ENCODE data around the gene MNS1. TPM values are rescaled to one million over a fixed set of nuclear protein-coding genes. Genes with fewer than 3 reads are reported as not detected.

MNS1 gene
- total RNA-seq, 1 experiment from 2014 or later: 37.7 TPM

DNA sequence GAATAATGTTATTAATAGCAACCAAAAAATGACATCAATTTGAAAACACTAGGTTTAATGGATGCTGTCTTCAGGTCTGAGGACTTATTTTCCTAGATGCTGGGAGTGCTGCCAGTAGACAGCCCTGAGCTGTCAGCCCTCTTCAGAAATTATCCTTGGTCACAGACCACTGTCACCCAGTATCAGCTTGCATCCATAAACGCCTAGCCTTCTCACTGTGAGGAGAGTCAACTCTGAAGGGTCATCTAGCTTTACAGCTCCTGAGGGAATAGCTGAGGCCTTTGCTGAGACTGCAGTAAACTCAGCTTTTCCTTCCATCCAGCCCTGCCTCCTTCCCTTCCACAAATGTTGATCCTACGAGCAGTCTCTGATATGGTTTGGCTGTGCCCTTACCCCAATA, 19.4 kb upstream of the MNS1 start:
- Mint-ChIP-seq H3K27me3 (ENCODE audit: unreplicated experiment) (no peaks in the 10 kb centered on the region), H3K9me3 (ENCODE audit: low read depth, unreplicated experiment) (peaks cover 8% of the 10 kb centered on the region), H3K4me3 (ENCODE audit: low read depth, unreplicated experiment) (no peak overlapping the region), H3K36me3 (ENCODE audit: insufficient read depth, unreplicated experiment) (no peaks in the 10 kb centered on the region), H3K4me1 (ENCODE audit: low read depth, unreplicated experiment) (no peaks in the 10 kb centered on the region), H3K27ac (ENCODE audit: unreplicated experiment) (no peak overlapping the region)
- CTCF ChIA-PET: interaction anchor here (0.7 kb wide), 1 partner anchor 447 kb away, joined by 4 read pairs; no protein-coding TSS in a partner anchor
- intact Hi-C loops (cut with micrococcal nuclease; ENCODE audit: unreplicated experiment): no loop called here
- BruUV-seq (replicated peaks): no TSS peak
- DNase-seq: no peak
- TF ChIP-seq, protein P1, sequence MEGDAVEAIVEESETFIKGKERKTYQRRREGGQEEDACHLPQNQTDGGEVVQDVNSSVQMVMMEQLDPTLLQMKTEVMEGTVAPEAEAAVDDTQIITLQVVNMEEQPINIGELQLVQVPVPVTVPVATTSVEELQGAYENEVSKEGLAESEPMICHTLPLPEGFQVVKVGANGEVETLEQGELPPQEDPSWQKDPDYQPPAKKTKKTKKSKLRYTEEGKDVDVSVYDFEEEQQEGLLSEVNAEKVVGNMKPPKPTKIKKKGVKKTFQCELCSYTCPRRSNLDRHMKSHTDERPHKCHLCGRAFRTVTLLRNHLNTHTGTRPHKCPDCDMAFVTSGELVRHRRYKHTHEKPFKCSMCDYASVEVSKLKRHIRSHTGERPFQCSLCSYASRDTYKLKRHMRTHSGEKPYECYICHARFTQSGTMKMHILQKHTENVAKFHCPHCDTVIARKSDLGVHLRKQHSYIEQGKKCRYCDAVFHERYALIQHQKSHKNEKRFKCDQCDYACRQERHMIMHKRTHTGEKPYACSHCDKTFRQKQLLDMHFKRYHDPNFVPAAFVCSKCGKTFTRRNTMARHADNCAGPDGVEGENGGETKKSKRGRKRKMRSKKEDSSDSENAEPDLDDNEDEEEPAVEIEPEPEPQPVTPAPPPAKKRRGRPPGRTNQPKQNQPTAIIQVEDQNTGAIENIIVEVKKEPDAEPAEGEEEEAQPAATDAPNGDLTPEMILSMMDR (IDR thresholded peaks at IDR 0.05; ENCODE audit: unreplicated experiment): no peak

DNA sequence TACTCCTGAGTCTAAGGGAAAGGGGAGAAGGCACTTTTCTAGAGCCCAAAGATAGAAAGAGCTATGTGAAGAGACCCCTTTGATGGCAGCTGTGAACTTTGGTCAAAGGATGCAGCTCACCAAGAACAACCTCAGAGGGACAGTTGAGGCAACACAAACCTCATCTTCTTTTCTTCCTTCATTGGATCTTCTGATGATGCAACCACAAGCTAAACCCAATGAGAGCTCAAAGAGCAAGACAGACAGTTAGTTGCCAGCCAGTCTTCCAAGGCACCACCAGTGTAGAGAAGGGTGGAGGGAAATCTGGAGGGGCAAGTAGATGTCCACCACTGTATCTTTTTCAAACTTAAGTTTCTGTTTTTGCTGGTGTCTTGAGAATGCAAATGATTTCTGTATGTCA, 10.4 kb upstream of the MNS1 start:
- H3K36me3 Mint-ChIP-seq (ENCODE audit: insufficient read depth, unreplicated experiment): no peaks in the 10 kb centered on the region
- CTCF ChIA-PET: interaction anchor here (1.1 kb wide), 1 partner anchor 16 kb away, joined by 3 read pairs; no protein-coding TSS in a partner anchor
- intact Hi-C loops (cut with micrococcal nuclease; ENCODE audit: unreplicated experiment): no loop called here
- H3K4me3 Mint-ChIP-seq (ENCODE audit: low read depth, unreplicated experiment): no peak overlapping the region
- TF ChIP-seq, protein P1 (IDR thresholded peaks at IDR 0.05; ENCODE audit: unreplicated experiment): no peak
- H3K27ac Mint-ChIP-seq (ENCODE audit: unreplicated experiment): no peak overlapping the region
- H3K4me1 Mint-ChIP-seq (ENCODE audit: low read depth, unreplicated experiment): no peaks in the 10 kb centered on the region
- no peak for DNase-seq
- H3K9me3 Mint-ChIP-seq (ENCODE audit: low read depth, unreplicated experiment): no peaks in the 10 kb centered on the region
- no TSS peak for BruUV-seq (replicated peaks)
- no peaks in the 10 kb centered on the region for H3K27me3 Mint-ChIP-seq (ENCODE audit: unreplicated experiment)

DNA sequence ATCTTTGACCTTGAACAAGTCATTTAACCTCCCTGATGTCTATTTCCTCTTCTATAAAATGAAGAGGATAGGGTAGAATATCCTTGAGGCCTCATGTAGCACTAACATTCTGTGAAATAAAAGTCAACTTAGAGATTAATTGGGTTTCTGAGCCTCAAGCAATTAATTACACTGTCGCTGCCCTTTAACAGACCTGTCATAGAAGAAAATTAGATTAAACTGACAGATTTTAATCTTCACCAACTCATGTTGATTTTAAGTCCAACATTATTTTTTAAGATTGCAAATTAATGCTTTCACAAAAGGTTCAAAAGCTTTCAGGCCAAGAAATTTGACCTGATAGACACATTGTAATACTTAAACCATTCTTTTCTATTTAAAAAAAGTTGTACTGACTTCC, 8.1 kb upstream of the MNS1 start:
- H3K27me3 Mint-ChIP-seq (ENCODE audit: unreplicated experiment): no peaks in the 10 kb centered on the region
- H3K9me3 Mint-ChIP-seq (ENCODE audit: low read depth, unreplicated experiment): no peaks in the 10 kb centered on the region

DNA sequence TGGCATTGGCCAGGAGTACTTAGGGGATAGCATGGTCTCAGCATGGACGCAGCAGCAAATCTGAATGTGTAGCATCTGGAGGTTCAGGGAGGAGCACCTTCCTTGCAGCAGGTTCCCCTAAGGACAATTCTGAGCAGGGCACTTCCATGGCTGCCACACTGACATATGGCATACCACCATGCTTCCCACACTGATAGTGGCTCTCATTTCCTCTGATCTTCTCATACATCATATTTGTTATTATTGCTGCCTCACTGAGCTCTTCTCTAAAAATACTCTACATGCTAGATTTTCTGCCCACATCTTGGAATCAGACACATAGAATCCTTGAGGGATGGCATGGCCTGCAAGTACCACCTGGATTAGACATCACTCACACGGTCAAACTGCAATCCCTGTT, 7.3 kb upstream of the MNS1 start:
- CTCF ChIA-PET: no interaction called here
- no peaks in the 10 kb centered on the region for H3K36me3 Mint-ChIP-seq (ENCODE audit: insufficient read depth, unreplicated experiment)
- no peak overlapping the region for H3K4me3 Mint-ChIP-seq (ENCODE audit: low read depth, unreplicated experiment)
- intact Hi-C loops (cut with micrococcal nuclease; ENCODE audit: unreplicated experiment): no loop called here
- no peak for DNase-seq
- TF ChIP-seq, protein P1 (IDR thresholded peaks at IDR 0.05; ENCODE audit: unreplicated experiment): no peak
- H3K27me3 Mint-ChIP-seq (ENCODE audit: unreplicated experiment): no peaks in the 10 kb centered on the region
- no TSS peak for BruUV-seq (replicated peaks)
- no peak overlapping the region for H3K27ac Mint-ChIP-seq (ENCODE audit: unreplicated experiment)
- H3K4me1 Mint-ChIP-seq (ENCODE audit: low read depth, unreplicated experiment): peaks cover 26% of the 10 kb centered on the region
- H3K9me3 Mint-ChIP-seq (ENCODE audit: low read depth, unreplicated experiment): no peaks in the 10 kb centered on the region

More for the DNA sequence above, 8.1 kb upstream of the MNS1 start:
- no peaks in the 10 kb centered on the region for H3K36me3 Mint-ChIP-seq (ENCODE audit: insufficient read depth, unreplicated experiment)
- no TSS peak for BruUV-seq (replicated peaks)
- H3K27ac Mint-ChIP-seq (ENCODE audit: unreplicated experiment): no peak overlapping the region
- TF ChIP-seq, protein P1 (IDR thresholded peaks at IDR 0.05; ENCODE audit: unreplicated experiment): no peak
- peaks cover 19% of the 10 kb centered on the region for H3K4me1 Mint-ChIP-seq (ENCODE audit: low read depth, unreplicated experiment)
- CTCF ChIA-PET: no interaction called here
- H3K4me3 Mint-ChIP-seq (ENCODE audit: low read depth, unreplicated experiment): no peak overlapping the region
- intact Hi-C loops (cut with micrococcal nuclease; ENCODE audit: unreplicated experiment): no loop called here
- no peak for DNase-seq
